Caco-2 (cell line): ENCODE measurements around the gene RBP4. TPM values are rescaled to one million over a fixed set of nuclear protein-coding genes. Genes with fewer than 3 reads are reported as not detected.

Source experiments
- BruUV-seq: library from RNA; stranded (reverse); fragments of 400-500 nt; replicated peaks from 2 replicates; lab custom pipeline; 2021; lab: Mats Ljungman, UMichigan
- CTCF ChIA-PET: fragments of 300-600 bp; sonication (Branson Sonifier 250); formaldehyde crosslinking; loops from one replicate; lab custom pipeline; 2022; ENCODE audit warnings: antibody characterized with exemption; lab: Charles Lee
- POLR2A ChIA-PET: fragments of 300-600 bp; sonication (Branson Sonifier 250); formaldehyde crosslinking; loops from one replicate; lab custom pipeline; 2022; ENCODE audit warnings: antibody characterized with exemption; lab: Charles Lee
- DNase-seq, 2 experiments: peaks; one replicate each; pipeline versions ENCODE4 v3.0.0 to v3.0.0-alpha.2; 2020 to 2022
- H3K27me3 ChIP-seq: replicated peaks from 2 replicates; pipeline ENCODE4 v1.6.0; 2011; ENCODE audit warnings: low read length; ENCODE audit not compliant: control insufficient read depth, insufficient read depth
- H3K36me3 ChIP-seq: 2 replicates; pipeline ENCODE4 v1.5.1; 2011; ENCODE audit warnings: low read length; ENCODE audit not compliant: control insufficient read depth, insufficient read depth
- H3K4me1 ChIP-seq: fragments of 250-450 bp; sonication (Bioruptor Pico); 2 replicates; pipeline ENCODE4 v1.5.1; 2020; ENCODE audit warnings: mild to moderate bottlenecking
- H3K4me3 ChIP-seq: 2 replicates; pipeline ENCODE4 v1.5.1; 2011; ENCODE audit warnings: low read depth, mild to moderate bottlenecking, control low read depth, low read length
- H3K9me3 ChIP-seq: fragments of 250-450 bp; sonication (Bioruptor Pico); 2 replicates; pipeline ENCODE4 v1.5.1; 2020; ENCODE audit warnings: mild to moderate bottlenecking, moderate library complexity
- H3K27ac Mint-ChIP-seq: one replicate; pipeline ENCODE4 v1.8.0; 2022; ENCODE audit warnings: mixed read lengths; ENCODE audit not compliant: unreplicated experiment
- H3K27me3 Mint-ChIP-seq: one replicate; pipeline ENCODE4 v1.8.0; 2022; ENCODE audit warnings: mixed read lengths; ENCODE audit not compliant: insufficient read depth, unreplicated experiment
- H3K36me3 Mint-ChIP-seq: one replicate; pipeline ENCODE4 v1.8.0; 2022; ENCODE audit warnings: mild to moderate bottlenecking, mixed read lengths; ENCODE audit not compliant: insufficient read depth, unreplicated experiment
- H3K4me1 Mint-ChIP-seq: one replicate; pipeline ENCODE4 v1.8.0; 2022; ENCODE audit warnings: low read depth, mixed read lengths; ENCODE audit not compliant: unreplicated experiment
- H3K4me3 Mint-ChIP-seq: one replicate; pipeline ENCODE4 v1.8.0; 2022; ENCODE audit warnings: mild to moderate bottlenecking, moderate library complexity, mixed read lengths; ENCODE audit not compliant: unreplicated experiment
- H3K9me3 Mint-ChIP-seq: one replicate; pipeline ENCODE4 v1.8.0; 2022; ENCODE audit warnings: mixed read lengths; ENCODE audit not compliant: unreplicated experiment
- intact Hi-C: fragments of 100-400 bp; cut with micrococcal nuclease; formaldehyde crosslinking; loops from one replicate; pipeline ENCODE4 v1.10.0; 2022; ENCODE audit not compliant: unreplicated experiment
- total RNA-seq: library from RNA; stranded (reverse); gene quantifications from 2 replicates; pipeline ENCODE4 v1.2.3, GENCODE V29; 2022
- TF ChIP-seq, protein P1 (sequence below), 2 experiments: fragments of 200-600 bp in 1 of 2; IDR thresholded peaks; 1 replicate in 1 of 2; 2 replicates in 1 of 2; pipeline versions ENCODE4 v1.5.1 to v1.8.0; 2011 to 2022; ENCODE audit warnings: antibody characterized with exemption in 1 of 2, control low read depth in 1 of 2, inconsistent platforms in 1 of 2, low read depth in 1 of 2, low read length in 1 of 2, mild to moderate bottlenecking in 1 of 2, moderate library complexity in 1 of 2; ENCODE audit not compliant: insufficient read depth in 1 of 2, severe bottlenecking in 1 of 2, unreplicated experiment in 1 of 2

Gene RBP4
- total RNA-seq, 1 experiment from 2014 or later, result 255 TPM

DNA sequence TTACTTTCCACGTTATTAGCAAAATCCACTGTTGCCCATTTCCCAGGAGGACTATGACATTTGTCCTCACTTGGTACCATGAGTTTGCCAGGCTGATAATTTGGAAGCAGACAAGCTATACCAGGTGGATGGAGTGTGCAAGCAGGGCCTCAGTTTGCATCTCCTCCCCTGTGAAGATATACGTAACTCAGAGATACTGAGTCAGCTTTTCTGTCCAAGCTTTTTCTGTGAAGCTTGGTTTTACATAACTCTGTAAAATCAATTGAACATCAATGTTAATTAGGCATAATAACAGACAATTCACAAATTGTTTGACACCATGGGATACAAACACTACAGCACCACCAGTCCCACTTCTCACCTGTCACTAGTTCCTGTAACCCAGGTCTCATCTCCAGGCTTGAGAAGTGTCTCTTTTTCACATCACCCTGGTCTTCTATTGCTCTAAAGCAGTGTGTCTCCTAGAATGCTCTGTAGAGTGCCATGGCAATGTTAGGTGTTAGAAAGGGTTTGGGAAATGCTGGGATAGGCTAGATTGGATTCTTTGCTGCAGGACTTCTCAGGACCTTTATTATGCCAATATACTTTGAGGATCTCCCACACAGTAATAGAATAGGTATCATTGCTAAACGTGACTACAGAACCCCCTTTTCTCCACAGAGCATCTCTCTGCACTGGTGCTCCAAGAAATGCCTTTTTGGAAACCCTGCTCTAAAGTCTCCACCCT, 20.9 kb downstream of the RBP4 start:
- H3K4me1 Mint-ChIP-seq, result peaks cover 21% of the 10 kb centered on the region
- no peaks in the 10 kb centered on the region for H3K27me3 ChIP-seq
- BruUV-seq, result no TSS peak
- ChIA-PET CTCF (interaction anchor here (1.1 kb wide), 1 partner anchor 25 kb away, joined by 3 read pairs; no protein-coding TSS in a partner anchor), POLR2A (no interaction called here)
- DNase-seq, result no peak
- peak overlapping the region; percentile 63 for H3K27ac Mint-ChIP-seq
- H3K36me3 Mint-ChIP-seq, result peaks cover 7% of the 10 kb centered on the region
- peaks cover 4% of the 10 kb centered on the region; the same call in 1 of the 2 replicates for H3K9me3 ChIP-seq
- H3K9me3 Mint-ChIP-seq, result peaks cover 9% of the 10 kb centered on the region
- H3K4me1 ChIP-seq, result peaks cover 28% of the 10 kb centered on the region
- no peaks in the 10 kb centered on the region for H3K27me3 Mint-ChIP-seq
- TF ChIP-seq, protein P1, sequence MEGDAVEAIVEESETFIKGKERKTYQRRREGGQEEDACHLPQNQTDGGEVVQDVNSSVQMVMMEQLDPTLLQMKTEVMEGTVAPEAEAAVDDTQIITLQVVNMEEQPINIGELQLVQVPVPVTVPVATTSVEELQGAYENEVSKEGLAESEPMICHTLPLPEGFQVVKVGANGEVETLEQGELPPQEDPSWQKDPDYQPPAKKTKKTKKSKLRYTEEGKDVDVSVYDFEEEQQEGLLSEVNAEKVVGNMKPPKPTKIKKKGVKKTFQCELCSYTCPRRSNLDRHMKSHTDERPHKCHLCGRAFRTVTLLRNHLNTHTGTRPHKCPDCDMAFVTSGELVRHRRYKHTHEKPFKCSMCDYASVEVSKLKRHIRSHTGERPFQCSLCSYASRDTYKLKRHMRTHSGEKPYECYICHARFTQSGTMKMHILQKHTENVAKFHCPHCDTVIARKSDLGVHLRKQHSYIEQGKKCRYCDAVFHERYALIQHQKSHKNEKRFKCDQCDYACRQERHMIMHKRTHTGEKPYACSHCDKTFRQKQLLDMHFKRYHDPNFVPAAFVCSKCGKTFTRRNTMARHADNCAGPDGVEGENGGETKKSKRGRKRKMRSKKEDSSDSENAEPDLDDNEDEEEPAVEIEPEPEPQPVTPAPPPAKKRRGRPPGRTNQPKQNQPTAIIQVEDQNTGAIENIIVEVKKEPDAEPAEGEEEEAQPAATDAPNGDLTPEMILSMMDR (IDR thresholded peaks at IDR 0.05; ENCODE audit: insufficient read depth in 1 of 2, low read depth in 1 of 2, low read length in 1 of 2, severe bottlenecking in 1 of 2, unreplicated experiment in 1 of 2), result no peak
- no peak overlapping the region for H3K4me3 Mint-ChIP-seq
- H3K36me3 ChIP-seq, result no peaks in the 10 kb centered on the region
- intact Hi-C loops, result no loop called here
- H3K4me3 ChIP-seq, result no peak overlapping the region

DNA sequence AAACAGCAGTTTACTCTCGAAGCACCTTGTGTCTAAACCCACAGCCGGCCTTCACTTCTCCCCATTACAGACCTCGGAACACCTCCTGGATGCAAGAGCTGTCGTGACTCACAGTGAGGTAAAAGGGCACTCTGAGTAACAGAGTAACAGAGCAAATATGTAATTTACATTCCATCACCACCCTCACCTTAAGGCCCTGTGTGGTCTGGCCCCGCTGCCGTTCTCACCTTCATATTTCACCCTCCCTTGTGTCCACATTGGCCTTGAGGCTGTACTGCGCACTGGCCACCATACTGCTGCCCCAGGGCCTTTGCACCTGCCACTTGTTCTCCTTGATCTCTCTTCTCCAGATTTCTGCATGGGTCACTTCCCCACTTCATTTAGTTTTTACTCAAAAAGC, 21.9 kb downstream of the RBP4 start:
- intact Hi-C loops, result no loop called here
- peak; percentile 44 to 71 for DNase-seq
- peaks cover 9% of the 10 kb centered on the region for H3K9me3 Mint-ChIP-seq
- peaks cover 7% of the 10 kb centered on the region for H3K36me3 Mint-ChIP-seq
- Histone ChIP-seq H3K4me3 (no peak overlapping the region), H3K4me1 (peaks cover 28% of the 10 kb centered on the region), H3K27me3 (no peaks in the 10 kb centered on the region), H3K36me3 (no peaks in the 10 kb centered on the region), H3K9me3 (peaks cover 4% of the 10 kb centered on the region; the same call in 1 of the 2 replicates)
- H3K27me3 Mint-ChIP-seq, result no peaks in the 10 kb centered on the region
- ChIA-PET CTCF (interaction anchor here (0.6 to 1.6 kb wide), 4 partner anchors 11 to 865 kb away, joined by 3 to 5 read pairs (median 4); no protein-coding TSS in a partner anchor), POLR2A (no interaction called here)
- peak overlapping the region; percentile 2 for H3K27ac Mint-ChIP-seq
- TF ChIP-seq, protein P1 (IDR thresholded peaks at IDR 0.05; ENCODE audit: insufficient read depth in 1 of 2, low read depth in 1 of 2, low read length in 1 of 2, severe bottlenecking in 1 of 2, unreplicated experiment in 1 of 2), result no peak
- no TSS peak for BruUV-seq
- H3K4me1 Mint-ChIP-seq, result peaks cover 21% of the 10 kb centered on the region
- H3K4me3 Mint-ChIP-seq, result no peak overlapping the region

DNA sequence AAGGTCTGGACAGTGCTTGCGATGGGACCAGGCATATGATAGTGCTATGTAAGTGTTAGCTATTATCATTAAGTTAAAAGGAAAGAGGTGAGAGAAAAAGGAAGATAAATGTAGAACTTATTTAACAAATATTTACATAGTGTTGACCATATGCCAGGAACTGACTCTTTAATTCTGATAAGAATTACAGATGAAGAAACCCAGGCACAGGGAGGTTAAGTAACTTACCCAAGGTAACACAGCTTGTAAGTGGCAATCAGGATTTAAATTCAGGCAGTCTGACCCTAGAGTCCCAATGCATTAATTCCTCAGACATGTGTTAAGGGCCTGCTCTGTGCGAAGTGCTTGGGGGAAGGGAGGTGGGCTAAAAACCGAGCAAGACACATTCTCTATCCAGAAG, 23.5 kb downstream of the RBP4 start:
- Mint-ChIP-seq H3K36me3 (peaks cover 7% of the 10 kb centered on the region), H3K4me3 (no peak overlapping the region), H3K27ac (peak overlapping the region; percentile 8), H3K4me1 (peaks cover 33% of the 10 kb centered on the region), H3K27me3 (no peaks in the 10 kb centered on the region), H3K9me3 (peaks cover 9% of the 10 kb centered on the region)
- Histone ChIP-seq H3K4me3 (no peak overlapping the region), H3K4me1 (peaks cover 39% of the 10 kb centered on the region), H3K9me3 (peaks cover 4% of the 10 kb centered on the region; the same call in 1 of the 2 replicates), H3K36me3 (no peaks in the 10 kb centered on the region), H3K27me3 (no peaks in the 10 kb centered on the region)
- no TSS peak for BruUV-seq
- ChIA-PET CTCF (interaction anchor here (1.6 kb wide), 1 partner anchor 23 kb away, joined by 3 read pairs; no protein-coding TSS in a partner anchor), POLR2A (no interaction called here)
- TF ChIP-seq, protein P1 (IDR thresholded peaks at IDR 0.05; ENCODE audit: insufficient read depth in 1 of 2, low read depth in 1 of 2, low read length in 1 of 2, severe bottlenecking in 1 of 2, unreplicated experiment in 1 of 2), result no peak
- no peak for DNase-seq
- intact Hi-C loops, result no loop called here
